ENCODE results near the gene CXCL13. TPM values are rescaled to one million over a fixed set of nuclear protein-coding genes. Genes with fewer than 3 reads are reported as not detected.

CXCL13 gene
- total and polyA plus RNA-seq, 4 donors: 1.2 to 4.0 (median 2.8) TPM; not detected in 1

GRCh38 chr4:77618383-77619241 is 13.0 kb downstream of the CXCL13 start:
- Histone ChIP-seq H3K27ac (ENCODE audit: low read depth in 1 of 2, low read length in 2 of 2) (no peak overlapping the region), H3K9me3 (ENCODE audit: control insufficient read depth in 4 of 4, low read length in 3 of 4) (no peaks in the 10 kb centered on the region), H3K27me3 (ENCODE audit: control insufficient read depth in 4 of 4, insufficient read depth in 4 of 4, low read length in 3 of 4) (no peaks in the 10 kb centered on the region), H3K9ac (ENCODE audit: low read depth in 1 of 2, low read length in 2 of 2) (no peak overlapping the region), H3K4me1 (ENCODE audit: control insufficient read depth in 4 of 4, insufficient read depth in 4 of 4, low read length in 3 of 4) (peaks cover 0 to 10% (median 2%) of the 10 kb centered on the region in 4 donors), H3K36me3 (ENCODE audit: control insufficient read depth in 4 of 4, insufficient read depth in 3 of 4, low read depth in 1 of 4, low read length in 3 of 4) (no peaks in the 10 kb centered on the region), H3K4me3 (ENCODE audit: low read depth in 1 of 3, low read length in 3 of 3) (no peak overlapping the region)
- 13% methylated on average over 12 of the region's 12 CpGs for WGBS
- peak; percentile 61 for DNase-seq (ENCODE audit: low spot score)
- no peak for TF ChIP-seq HNF4A (conservative IDR thresholded peaks at IDR 0.05)
- TF ChIP-seq ATF3 (IDR thresholded peaks at IDR 0.05): no peak
- TF ChIP-seq RXRA (IDR thresholded peaks at IDR 0.05): peak; percentile 31 to 49
- peak; percentile 96 to 98 for TF ChIP-seq RAD21 (IDR thresholded peaks at IDR 0.05)
- TF ChIP-seq ZBTB33 (IDR thresholded peaks at IDR 0.05): no peak
- peak; percentile 87 for TF ChIP-seq CTCF (IDR thresholded peaks at IDR 0.05; ENCODE audit: low read depth, low read length, missing input control)
- TF ChIP-seq FOXA1 (IDR thresholded peaks at IDR 0.05): no peak
- TF ChIP-seq YY1 (IDR thresholded peaks at IDR 0.05): no peak
- TF ChIP-seq SP1 (IDR thresholded peaks at IDR 0.05): no peak
- no peak for TF ChIP-seq FOXA2 (IDR thresholded peaks at IDR 0.05)
- TF ChIP-seq TAF1 (conservative IDR thresholded peaks at IDR 0.05): peak; percentile 35
- no peak for TF ChIP-seq NR2F2 (IDR thresholded peaks at IDR 0.05)
- TF ChIP-seq JUND (IDR thresholded peaks at IDR 0.05): no peak
- no peak for TF ChIP-seq GABPA (IDR thresholded peaks at IDR 0.05 in 1 of 2, conservative IDR thresholded peaks at IDR 0.05 in 1 of 2)
- no peak for TF ChIP-seq REST (IDR thresholded peaks at IDR 0.05)
- TF ChIP-seq MAX (IDR thresholded peaks at IDR 0.05): no peak
- TF ChIP-seq HNF4G (IDR thresholded peaks at IDR 0.05): no peak
- peak in 1 of 2 donors; percentile 11 for TF ChIP-seq EGR1 (IDR thresholded peaks at IDR 0.05; ENCODE audit: low read depth in 2 of 2)
